Liver (tissue), 9 donors: ENCODE measurements around the gene C1orf21. TPM values are rescaled to one million over a fixed set of nuclear protein-coding genes. Genes with fewer than 3 reads are reported as not detected.

Source experiments
- DNase-seq: peaks from one replicate; pipeline ENCODE4 v3.0.0-alpha.2; 2017; ENCODE audit warnings: low spot score
- H3K27ac ChIP-seq, 2 donors: one replicate each; pipeline ENCODE4 v1.7.0; 2013; ENCODE audit warnings: inconsistent platforms in 2 of 2, low read length in 2 of 2, control low read depth in 1 of 2, low read depth in 1 of 2, mild to moderate bottlenecking in 1 of 2
- H3K27me3 ChIP-seq, 4 donors: one replicate each; pipeline versions ENCODE4 v1.6.1 to v1.7.0; 2013; ENCODE audit warnings: low read length in 3 of 4, inconsistent platforms in 1 of 4, mild to moderate bottlenecking in 1 of 4, moderate library complexity in 1 of 4; ENCODE audit not compliant: control insufficient read depth in 4 of 4, insufficient read depth in 4 of 4
- H3K36me3 ChIP-seq, 4 donors: one replicate each; pipeline versions ENCODE4 v1.6.1 to v1.7.0; 2013; ENCODE audit warnings: low read length in 3 of 4, mild to moderate bottlenecking in 3 of 4, low read depth in 1 of 4, moderate library complexity in 1 of 4; ENCODE audit not compliant: control insufficient read depth in 4 of 4, insufficient read depth in 3 of 4
- H3K4me1 ChIP-seq, 4 donors: one replicate each; pipeline versions ENCODE4 v1.6.1 to v1.7.0; 2013; ENCODE audit warnings: low read length in 3 of 4, mild to moderate bottlenecking in 3 of 4, moderate library complexity in 1 of 4; ENCODE audit not compliant: control insufficient read depth in 4 of 4, insufficient read depth in 4 of 4
- H3K4me3 ChIP-seq, 3 donors: one replicate each; pipeline versions ENCODE4 v1.6.1 to v1.7.0; 2013; ENCODE audit warnings: low read length in 3 of 3, control low read depth in 1 of 3, low read depth in 1 of 3, mild to moderate bottlenecking in 1 of 3
- H3K9ac ChIP-seq, 2 donors: one replicate each; pipeline ENCODE4 v1.7.0; 2013; ENCODE audit warnings: low read length in 2 of 2, mild to moderate bottlenecking in 2 of 2, moderate library complexity in 2 of 2, control low read depth in 1 of 2, low read depth in 1 of 2
- H3K9me3 ChIP-seq, 4 donors: one replicate each; pipeline versions ENCODE4 v1.6.1 to v1.7.0; 2013; ENCODE audit warnings: low read length in 3 of 4; ENCODE audit not compliant: control insufficient read depth in 4 of 4
- ATF3 ChIP-seq: IDR thresholded peaks from 2 replicates; pipeline ENCODE4 v1.6.1; 2016; ENCODE audit warnings: antibody characterized with exemption
- FOXA1 ChIP-seq: IDR thresholded peaks from 2 replicates; pipeline ENCODE4 v1.6.1; 2016; ENCODE audit warnings: antibody characterized with exemption
- GABPA ChIP-seq, 2 donors: IDR thresholded peaks in 1 of 2; conservative IDR thresholded peaks in 1 of 2; 2 replicates each; pipeline ENCODE4 v1.6.1; 2016; ENCODE audit warnings: antibody characterized with exemption in 2 of 2, mild to moderate bottlenecking in 1 of 2, moderate library complexity in 1 of 2
- HNF4A ChIP-seq, 2 donors: conservative IDR thresholded peaks; 2 replicates each; pipeline ENCODE4 v1.6.1; 2016; ENCODE audit warnings: antibody characterized with exemption in 2 of 2, mild to moderate bottlenecking in 2 of 2
- HNF4G ChIP-seq: IDR thresholded peaks from 2 replicates; pipeline ENCODE4 v1.6.1; 2016; ENCODE audit warnings: antibody characterized with exemption
- JUND ChIP-seq, 2 donors: IDR thresholded peaks; 2 replicates each; pipeline ENCODE4 v1.6.1; 2016; ENCODE audit warnings: antibody characterized with exemption in 2 of 2
- MAX ChIP-seq: IDR thresholded peaks from 2 replicates; pipeline ENCODE4 v1.6.1; 2016; ENCODE audit warnings: antibody characterized with exemption
- NR2F2 ChIP-seq: IDR thresholded peaks from 2 replicates; pipeline ENCODE4 v1.6.1; 2016; ENCODE audit warnings: antibody characterized with exemption
- RAD21 ChIP-seq, 2 donors: IDR thresholded peaks; 2 replicates each; pipeline ENCODE4 v1.6.1; 2016; ENCODE audit warnings: antibody characterized with exemption in 2 of 2, mild to moderate bottlenecking in 2 of 2
- REST ChIP-seq: IDR thresholded peaks from 2 replicates; pipeline ENCODE4 v1.6.1; 2016; ENCODE audit warnings: antibody characterized with exemption, mild to moderate bottlenecking
- RXRA ChIP-seq, 2 donors: IDR thresholded peaks; 2 replicates each; pipeline ENCODE4 v1.6.1; 2017 to 2018; ENCODE audit warnings: antibody characterized with exemption in 2 of 2, mild to moderate bottlenecking in 1 of 2
- TAF1 ChIP-seq: conservative IDR thresholded peaks from 2 replicates; pipeline ENCODE4 v1.6.1; 2016; ENCODE audit warnings: antibody characterized with exemption, mild to moderate bottlenecking
- YY1 ChIP-seq: IDR thresholded peaks from 2 replicates; pipeline ENCODE4 v1.6.1; 2016; ENCODE audit warnings: antibody characterized with exemption, mild to moderate bottlenecking
- ZBTB33 ChIP-seq: IDR thresholded peaks from 2 replicates; pipeline ENCODE4 v1.6.1; 2016; ENCODE audit warnings: antibody characterized with exemption
- WGBS: extraction: QIAGEN DNeasy Blood & Tissue Kit; methylation state at CpG from one replicate; pipeline ENCODE4 v1.1.7; 2013; 5-methylcytosine and 5-hydroxymethylcytosine counted together
- polyA plus RNA-seq, 2 donors: library from polyadenylated mRNA; stranded (reverse) in 1 of 2; unstranded in 1 of 2; fragments of 200-250 nt in 1 of 2; fragments of >200 nt in 1 of 2; fragmentation: Nextera tagmentation in 1 of 2; extraction: Ambion mirVana in 1 of 2; gene quantifications; one replicate each; pipeline versions ENCODE4 v1.2.1 to v1.2.3, GENCODE V29; 2013 to 2015
- total RNA-seq, 2 donors: library from RNA; depleted of rRNA; stranded (reverse); fragments of >200 nt; gene quantifications; one replicate each; pipeline ENCODE4 v1.2.3, GENCODE V29; 2014
- TF ChIP-seq, protein P1 (sequence below): fragments of 150-350 bp; IDR thresholded peaks from 2 replicates; pipeline ENCODE4 v1.5.1; 2017; ENCODE audit warnings: improper control_type of control experiment, low read depth, low read length; ENCODE audit not compliant: missing input control
- donor health status: healthy.
- donor health status: healthy.
- donor health status: healthy.
- donor health status: healthy.
- donor health status: healthy.

The C1orf21 gene
- total and polyA plus RNA-seq, 4 donors: 2.3 to 21.3 (median 13.4) TPM

DNA sequence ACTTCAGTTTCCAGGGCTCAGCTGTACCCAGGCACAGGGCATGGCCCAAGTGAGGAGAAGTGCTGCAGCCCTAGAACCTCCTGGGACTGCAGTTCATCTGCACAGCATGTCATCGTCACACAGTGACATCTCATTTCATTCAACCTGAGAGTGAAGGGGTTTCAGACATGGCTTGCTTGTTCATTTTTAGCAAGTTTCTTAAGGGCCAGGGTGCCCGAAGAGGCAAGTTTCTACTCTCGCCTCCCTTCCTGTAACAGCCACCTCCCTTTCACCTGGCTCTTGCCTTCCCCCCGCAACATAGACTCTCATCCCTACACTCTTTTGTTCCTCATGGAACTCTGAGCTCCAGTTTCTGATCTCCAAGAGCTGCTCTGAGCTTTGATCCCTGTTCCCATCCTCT lies 108.1 kb downstream of the C1orf21 start:
- no peak overlapping the region for H3K27ac ChIP-seq
- TF ChIP-seq MAX (no peak), RAD21 (IDR thresholded peaks at IDR 0.05) (no peak), NR2F2 (no peak), TAF1 (no peak), HNF4G (no peak), YY1 (no peak), RXRA (IDR thresholded peaks at IDR 0.05) (no peak), ZBTB33 (no peak), HNF4A (conservative IDR thresholded peaks at IDR 0.05) (no peak), JUND (IDR thresholded peaks at IDR 0.05) (no peak), REST (no peak), ATF3 (no peak)
- TF ChIP-seq, protein P1, sequence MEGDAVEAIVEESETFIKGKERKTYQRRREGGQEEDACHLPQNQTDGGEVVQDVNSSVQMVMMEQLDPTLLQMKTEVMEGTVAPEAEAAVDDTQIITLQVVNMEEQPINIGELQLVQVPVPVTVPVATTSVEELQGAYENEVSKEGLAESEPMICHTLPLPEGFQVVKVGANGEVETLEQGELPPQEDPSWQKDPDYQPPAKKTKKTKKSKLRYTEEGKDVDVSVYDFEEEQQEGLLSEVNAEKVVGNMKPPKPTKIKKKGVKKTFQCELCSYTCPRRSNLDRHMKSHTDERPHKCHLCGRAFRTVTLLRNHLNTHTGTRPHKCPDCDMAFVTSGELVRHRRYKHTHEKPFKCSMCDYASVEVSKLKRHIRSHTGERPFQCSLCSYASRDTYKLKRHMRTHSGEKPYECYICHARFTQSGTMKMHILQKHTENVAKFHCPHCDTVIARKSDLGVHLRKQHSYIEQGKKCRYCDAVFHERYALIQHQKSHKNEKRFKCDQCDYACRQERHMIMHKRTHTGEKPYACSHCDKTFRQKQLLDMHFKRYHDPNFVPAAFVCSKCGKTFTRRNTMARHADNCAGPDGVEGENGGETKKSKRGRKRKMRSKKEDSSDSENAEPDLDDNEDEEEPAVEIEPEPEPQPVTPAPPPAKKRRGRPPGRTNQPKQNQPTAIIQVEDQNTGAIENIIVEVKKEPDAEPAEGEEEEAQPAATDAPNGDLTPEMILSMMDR: no peak
- no peaks in the 10 kb centered on the region for H3K27me3 ChIP-seq
- DNase-seq: no peak
- peaks cover 0 to 19% (median 14%) of the 10 kb centered on the region in 4 donors for H3K4me1 ChIP-seq
- no peak overlapping the region for H3K9ac ChIP-seq
- H3K36me3 ChIP-seq: no peaks in the 10 kb centered on the region
- no peaks in the 10 kb centered on the region for H3K9me3 ChIP-seq
- H3K4me3 ChIP-seq: no peak overlapping the region
- 94% methylated on average over 4 of the region's 4 CpGs for WGBS

DNA sequence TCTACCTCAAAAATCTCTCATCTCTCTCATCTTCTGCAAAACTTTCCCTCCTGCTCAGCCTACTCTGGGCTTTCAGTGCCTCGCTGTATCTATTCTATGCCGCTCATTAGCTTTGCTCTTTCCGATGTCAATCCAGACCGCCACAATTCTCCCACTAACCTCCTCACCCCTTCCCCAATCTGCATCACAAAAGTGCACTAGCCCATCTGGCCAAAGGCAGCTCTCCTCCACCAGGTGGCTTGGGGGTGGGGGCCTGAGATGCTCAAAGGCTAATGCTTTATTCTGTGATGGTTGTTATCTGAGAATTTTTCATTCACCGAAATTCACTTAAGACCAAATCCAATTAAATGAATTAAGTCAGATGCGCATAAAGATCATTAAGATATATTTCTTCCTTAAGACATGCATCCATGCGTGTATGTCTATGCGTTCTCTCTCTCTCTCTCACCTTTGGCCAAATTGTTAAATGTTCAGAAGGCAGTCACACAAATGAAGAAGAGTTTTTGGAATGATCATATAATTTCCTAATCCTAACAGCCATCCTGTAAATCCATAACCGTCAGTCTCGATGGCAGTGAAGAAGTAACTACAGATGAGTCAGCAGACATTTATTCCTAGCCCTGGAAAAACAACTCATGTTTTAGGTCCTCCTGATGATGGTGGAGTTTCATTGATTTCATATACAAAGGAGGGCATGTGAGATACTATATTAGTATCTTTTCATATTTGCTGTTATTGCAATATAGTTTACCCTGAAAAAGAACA lies 111.3 kb downstream of the C1orf21 start:
- DNase-seq: no peak

More for the DNA sequence above, 111.3 kb downstream of the C1orf21 start:
- 94% methylated on average over 10 of the region's 10 CpGs for WGBS
- Histone ChIP-seq H3K4me1 (peaks cover 0 to 9% (median 4%) of the 10 kb centered on the region in 4 donors), H3K9me3 (no peaks in the 10 kb centered on the region), H3K9ac (no peak overlapping the region), H3K4me3 (no peak overlapping the region), H3K36me3 (no peaks in the 10 kb centered on the region), H3K27me3 (no peaks in the 10 kb centered on the region), H3K27ac (no peak overlapping the region)
- TF ChIP-seq GABPA (IDR thresholded peaks at IDR 0.05 in 1 of 2, conservative IDR thresholded peaks at IDR 0.05 in 1 of 2) (no peak), ATF3 (no peak), HNF4G (no peak), JUND (IDR thresholded peaks at IDR 0.05) (no peak), ZBTB33 (no peak), FOXA1 (no peak), NR2F2 (no peak)
